Testis (tissue), 3 donors: ENCODE results near the gene SEZ6. TPM values are rescaled to one million over a fixed set of nuclear protein-coding genes. Genes with fewer than 3 reads are reported as not detected.

Source experiments
- DNase-seq: peaks from one replicate; pipeline ENCODE4 v3.0.0-alpha.2; 2019
- H3K27ac ChIP-seq, 2 donors: fragments of 200-600 bp; sonication (generic); one replicate each; pipeline ENCODE4 v1.5.1; 2019
- H3K27me3 ChIP-seq: fragments of 200-600 bp; sonication (generic); one replicate; pipeline ENCODE4 v1.5.1; 2019
- H3K36me3 ChIP-seq: fragments of 200-600 bp; sonication (generic); one replicate; pipeline ENCODE4 v1.5.1; 2017; ENCODE audit warnings: low read depth; ENCODE audit errors: missing control alignments
- H3K4me1 ChIP-seq: fragments of 200-600 bp; sonication (generic); one replicate; pipeline ENCODE4 v1.5.1; 2019
- H3K4me3 ChIP-seq, 2 donors: fragments of 200-600 bp; sonication (generic); one replicate each; pipeline ENCODE4 v1.5.1; 2017 to 2019
- H3K9me3 ChIP-seq: fragments of 200-600 bp; sonication (generic); one replicate; pipeline ENCODE4 v1.5.1; 2017
- CTCF ChIP-seq, 3 experiments: fragments of 450-650 bp in 2 of 3; fragments of 200-600 bp in 1 of 3; sonication (generic) in 1 of 3; IDR thresholded peaks; one replicate each; pipeline ENCODE4 v1.5.1; 2016 to 2019; ENCODE audit warnings: antibody characterized with exemption in 3 of 3, mild to moderate bottlenecking in 2 of 3, moderate library complexity in 1 of 3
- POLR2A ChIP-seq: fragments of 450-650 bp; IDR thresholded peaks from one replicate; pipeline ENCODE4 v1.6.1; 2017; ENCODE audit warnings: antibody characterized with exemption, mild to moderate bottlenecking, moderate library complexity
- WGBS, 2 donors: methylation state at CpG; one replicate each; pipeline ENCODE4 v1.1.5; 2018; 5-methylcytosine and 5-hydroxymethylcytosine counted together
- intact Hi-C: fragments of 100-400 bp; cut with DNase I; formaldehyde crosslinking; loops from one replicate; pipeline ENCODE4 v1.15.1; 2023; ENCODE audit warnings: low total_unique reads
- polyA plus RNA-seq: library from polyadenylated mRNA; stranded (reverse); fragments of 350-450 nt; fragmentation: Illumina TruSeq; extraction: RNeasy Lipid Tissue Mini Kit (QIAGEN cat#74804); gene quantifications from one replicate; pipeline ENCODE4 v1.2.3, GENCODE V29; 2014; ENCODE audit warnings: low read depth, low replicate concordance; ENCODE audit not compliant: insufficient read depth
- total RNA-seq, 2 donors: library from RNA; depleted of rRNA; stranded (reverse); fragments of >200 nt; gene quantifications; one replicate each; pipeline ENCODE4 v1.2.3, GENCODE V29; 2016

SEZ6 gene
- total and polyA plus RNA-seq, 3 donors from 2014 or later, result 0.53 to 2.1 (median 0.79) TPM

GRCh38 chr17:29037739-29038084 is 31.9 kb upstream of the SEZ6 start:
- DNase-seq, result no peak
- H3K4me3 ChIP-seq, result no peak overlapping the region
- peaks cover 16% of the 10 kb centered on the region for H3K4me1 ChIP-seq
- H3K36me3 ChIP-seq, result no peaks in the 10 kb centered on the region
- H3K27me3 ChIP-seq, result no peaks in the 10 kb centered on the region
- H3K9me3 ChIP-seq, result no peaks in the 10 kb centered on the region
- TF ChIP-seq CTCF (IDR thresholded peaks at IDR 0.05) (no peak), POLR2A (no peak)
- WGBS, 2 donors, result 72% methylated on average over 10 of the region's 10 CpGs
- no peak overlapping the region for H3K27ac ChIP-seq
- intact Hi-C loops, result no loop called here

GRCh38 chr17:29036584-29036983 is 30.8 kb upstream of the SEZ6 start:
- DNase-seq, result no peak
- H3K27ac ChIP-seq, result no peak overlapping the region
- no peak overlapping the region for H3K4me3 ChIP-seq
- no peaks in the 10 kb centered on the region for H3K36me3 ChIP-seq
- no peaks in the 10 kb centered on the region for H3K9me3 ChIP-seq
- intact Hi-C loops, result no loop called here
- WGBS, 2 donors, result 79 to 90% methylated on average over 5 of the region's 5 CpGs
- H3K4me1 ChIP-seq, result peaks cover 11% of the 10 kb centered on the region
- H3K27me3 ChIP-seq, result no peaks in the 10 kb centered on the region
- no peak for TF ChIP-seq POLR2A
- no peak for TF ChIP-seq CTCF (IDR thresholded peaks at IDR 0.05)

GRCh38 chr17:29034510-29034909 is 28.7 kb upstream of the SEZ6 start:
- intact Hi-C loops, result no loop called here
- no peak for TF ChIP-seq POLR2A
- TF ChIP-seq CTCF (IDR thresholded peaks at IDR 0.05), result no peak
- no peak for DNase-seq
- WGBS, 2 donors, result 53 to 80% methylated on average over 1 of the region's 1 CpG
- Histone ChIP-seq H3K9me3 (no peaks in the 10 kb centered on the region), H3K4me3 (no peak overlapping the region), H3K36me3 (no peaks in the 10 kb centered on the region), H3K27ac (no peak overlapping the region), H3K4me1 (peaks cover 11% of the 10 kb centered on the region), H3K27me3 (no peaks in the 10 kb centered on the region)

GRCh38 chr17:29032857-29033197 is 27.0 kb upstream of the SEZ6 start:
- WGBS, 2 donors, result 41 to 47% methylated on average over 5 to 6 of the region's 6 CpGs
- Histone ChIP-seq H3K27me3 (no peaks in the 10 kb centered on the region), H3K4me1 (no peaks in the 10 kb centered on the region), H3K9me3 (no peaks in the 10 kb centered on the region), H3K4me3 (no peak overlapping the region), H3K36me3 (no peaks in the 10 kb centered on the region), H3K27ac (no peak overlapping the region)
- intact Hi-C loops, result no loop called here
- no peak for DNase-seq
- TF ChIP-seq CTCF (IDR thresholded peaks at IDR 0.05) (no peak), POLR2A (no peak)

GRCh38 chr17:29032013-29032856 is 26.4 kb upstream of the SEZ6 start:
- no peak overlapping the region for H3K4me3 ChIP-seq
- TF ChIP-seq POLR2A (no peak), CTCF (IDR thresholded peaks at IDR 0.05) (no peak)
- 40 to 54% methylated on average over 11 of the region's 11 CpGs for WGBS, 2 donors
- intact Hi-C loops, result no loop called here
- H3K4me1 ChIP-seq, result no peaks in the 10 kb centered on the region
- DNase-seq, result no peak
- H3K27me3 ChIP-seq, result no peaks in the 10 kb centered on the region
- no peaks in the 10 kb centered on the region for H3K9me3 ChIP-seq
- no peaks in the 10 kb centered on the region for H3K36me3 ChIP-seq
- H3K27ac ChIP-seq, result no peak overlapping the region
